Eye (tissue), 1 donor: ENCODE data around the gene PAX8.

ENCODE experiments used
- DNase-seq: peaks from one replicate; pipeline ENCODE4 v3.0.0-alpha.2; 2015

The PAX8 gene

GRCh38 chr2:113263546-113263945 is 15.2 kb downstream of the PAX8 start:
- DNase-seq: no peak

- DNase-seq: no peak
Measured at GRCh38 chr2:113260991-113261390, 17.7 kb downstream of the PAX8 start.

- DNase-seq: no peak
Measured at GRCh38 chr2:113258471-113259147, 20.1 kb downstream of the PAX8 start.

GRCh38 chr2:113257516-113258264 is 21.0 kb downstream of the PAX8 start:
- DNase-seq: no peak

GRCh38 chr2:113255140-113256070 is 23.3 kb downstream of the PAX8 start:
- no peak for DNase-seq

GRCh38 chr2:113253453-113253852 is 25.3 kb downstream of the PAX8 start:
- no peak for DNase-seq

GRCh38 chr2:113252047-113252590 is 26.6 kb downstream of the PAX8 start:
- no peak for DNase-seq

- DNase-seq: no peak
Measured at GRCh38 chr2:113251118-113251517, 27.6 kb downstream of the PAX8 start.

GRCh38 chr2:113248997-113249770 is 29.5 kb downstream of the PAX8 start:
- DNase-seq: peak; percentile 91

GRCh38 chr2:113246606-113247005 is 32.1 kb downstream of the PAX8 start:
- DNase-seq: no peak

- no peak for DNase-seq
Measured at GRCh38 chr2:113245276-113245711, 33.4 kb downstream of the PAX8 start.

- DNase-seq: no peak
Measured at GRCh38 chr2:113242327-113242726, 36.4 kb downstream of the PAX8 start.

- DNase-seq: no peak
Measured at GRCh38 chr2:113240915-113241911, 37.5 kb downstream of the PAX8 start.

GRCh38 chr2:113240150-113240914 is 38.4 kb downstream of the PAX8 start:
- DNase-seq: peak; percentile 38

- no peak for DNase-seq
Measured at GRCh38 chr2:113238871-113239839, 39.6 kb downstream of the PAX8 start.

GRCh38 chr2:113237604-113238160 is 41.0 kb downstream of the PAX8 start:
- no peak for DNase-seq

GRCh38 chr2:113236367-113237159 is 42.2 kb downstream of the PAX8 start:
- DNase-seq: no peak
